HL-60 (cell line): ENCODE data around the gene DAGLB.

Source experiments
- CTCF ChIP-seq: IDR thresholded peaks from one replicate; pipeline ENCODE4 v1.5.1; 2011; ENCODE audit warnings: low read length, control low read depth, inconsistent platforms; ENCODE audit not compliant: insufficient read depth
- GABPA ChIP-seq: IDR thresholded peaks from 2 replicates; pipeline ENCODE4 v1.6.1; 2012; ENCODE audit warnings: low read depth
- POLR2AphosphoS5 ChIP-seq: IDR thresholded peaks from 2 replicates; pipeline ENCODE4 v1.6.1; 2012; ENCODE audit warnings: low read depth
- REST ChIP-seq: IDR thresholded peaks from 2 replicates; pipeline ENCODE4 v1.6.1; 2012; ENCODE audit warnings: low read depth; ENCODE audit not compliant: insufficient replicate concordance
- SPI1 ChIP-seq: IDR thresholded peaks from 2 replicates; pipeline ENCODE4 v1.6.1; 2012; ENCODE audit warnings: low read depth, mild to moderate bottlenecking, borderline replicate concordance

GRCh38 chr7:6384327-6384726, 63.4 kb downstream of the DAGLB start:
- no peak for TF ChIP-seq CTCF
- no peak for TF ChIP-seq SPI1
- TF ChIP-seq REST = no peak
- TF ChIP-seq GABPA = no peak
- no peak for TF ChIP-seq POLR2AphosphoS5
